COLO668 (cell line): ENCODE measurements around the gene PPM1K.
"Not testable (repeated sequence)": the region's sequence is repeated elsewhere in the genome, so short reads cannot be mapped to it uniquely, and the experiment has no call there.

Source experiments
- DNase-seq: peaks from one replicate; lab custom pipeline; 2025; ENCODE audit not compliant: unreplicated experiment; lab: John Stamatoyannopoulos, UW

The PPM1K gene

DNA sequence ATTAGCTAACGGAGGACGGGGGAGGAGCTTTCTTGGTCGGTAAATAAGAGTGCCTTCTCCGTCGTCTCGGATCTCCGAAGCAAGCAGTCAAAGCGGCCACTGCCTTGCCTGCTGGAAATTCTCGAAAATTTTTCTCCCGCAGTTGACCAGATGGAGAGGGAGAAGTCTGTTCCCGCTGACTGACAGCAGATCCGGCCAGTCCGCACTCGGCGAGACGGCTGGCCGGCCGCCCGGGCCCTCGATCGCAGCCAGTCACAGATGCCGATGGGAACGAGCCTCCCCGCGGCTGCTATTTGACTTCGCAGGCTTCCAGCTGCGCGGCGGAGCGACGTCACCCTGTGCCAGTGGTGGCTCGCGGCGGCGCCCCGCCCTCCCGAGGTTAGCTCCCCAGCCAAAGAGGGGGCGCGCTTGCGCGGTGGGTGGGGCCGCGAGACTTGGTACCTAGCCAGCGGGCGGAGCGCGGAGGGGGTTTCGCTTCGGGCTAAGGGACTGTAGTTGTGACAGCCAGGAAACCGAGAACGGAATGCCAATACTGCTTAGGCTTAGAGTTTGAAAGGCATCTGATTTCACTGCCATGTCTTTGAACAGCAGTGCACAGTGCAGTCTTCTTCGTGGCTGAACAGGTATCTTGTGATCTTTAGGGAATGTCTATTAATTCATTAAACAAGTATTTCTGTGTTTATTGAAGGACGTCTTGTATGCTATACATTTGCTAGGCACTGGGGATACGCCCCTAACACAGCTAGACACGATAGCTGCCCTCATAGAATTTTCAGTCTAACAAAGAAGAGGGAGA, at the start of gene PPM1K:
TSS of gene PPM1K (minus strand) at position 123 of the 796 bp plus-strand sequence. CDS start 5,978 bp downstream, outside the sequence.
- DNase-seq, result peak; percentile 99

DNA sequence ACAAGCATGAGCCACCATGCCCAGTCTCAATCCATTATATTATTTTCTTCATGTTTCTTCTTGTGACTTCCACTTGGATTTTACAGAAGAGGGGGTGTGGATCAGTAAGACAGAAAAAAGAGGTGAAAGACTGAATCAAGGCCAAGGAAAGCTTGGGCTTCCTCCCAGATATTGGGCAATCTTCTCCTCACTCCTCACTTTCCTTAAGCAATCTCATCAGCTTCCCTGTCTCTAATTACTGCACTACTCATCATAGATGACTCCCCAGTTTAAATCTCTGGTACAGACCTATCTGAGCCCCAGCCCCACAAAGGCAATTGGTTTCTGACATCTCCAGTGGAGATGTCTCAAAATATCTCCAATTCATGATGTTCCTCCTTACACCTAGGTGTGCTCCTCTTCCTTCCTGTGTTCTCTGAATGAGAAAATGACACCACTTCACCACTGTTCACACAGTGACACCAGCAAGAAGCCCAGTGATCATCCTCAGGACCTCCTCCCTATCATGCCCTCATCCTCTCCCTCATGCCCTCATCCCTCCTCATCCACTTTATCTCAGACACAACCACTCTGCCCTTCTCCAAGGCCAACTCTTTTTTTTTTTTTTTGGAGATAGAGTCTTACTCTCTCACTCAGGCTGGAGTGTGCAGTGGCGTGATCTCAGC, 49.5 kb upstream of the PPM1K start:
- no peak for DNase-seq

DNA sequence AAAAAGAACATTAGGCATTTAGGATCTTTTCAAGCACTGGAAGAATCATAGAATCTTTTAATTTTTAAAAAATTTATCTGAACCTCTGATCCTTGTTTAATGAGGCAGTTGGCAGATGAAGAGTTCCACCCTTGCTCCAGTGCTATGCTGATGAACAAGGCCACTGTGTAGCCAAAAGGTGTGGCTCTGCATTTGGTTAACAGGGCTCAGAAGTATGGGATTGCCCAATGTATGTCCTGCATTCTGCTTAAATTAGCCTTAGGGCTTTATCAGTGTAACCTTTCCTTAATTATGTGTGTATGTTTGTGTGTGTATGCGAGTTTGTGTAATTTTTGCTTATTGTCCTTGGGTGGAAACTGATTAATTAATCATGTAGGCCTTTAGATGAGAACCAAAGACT, 43.3 kb upstream of the PPM1K start:
- no peak for DNase-seq

DNA sequence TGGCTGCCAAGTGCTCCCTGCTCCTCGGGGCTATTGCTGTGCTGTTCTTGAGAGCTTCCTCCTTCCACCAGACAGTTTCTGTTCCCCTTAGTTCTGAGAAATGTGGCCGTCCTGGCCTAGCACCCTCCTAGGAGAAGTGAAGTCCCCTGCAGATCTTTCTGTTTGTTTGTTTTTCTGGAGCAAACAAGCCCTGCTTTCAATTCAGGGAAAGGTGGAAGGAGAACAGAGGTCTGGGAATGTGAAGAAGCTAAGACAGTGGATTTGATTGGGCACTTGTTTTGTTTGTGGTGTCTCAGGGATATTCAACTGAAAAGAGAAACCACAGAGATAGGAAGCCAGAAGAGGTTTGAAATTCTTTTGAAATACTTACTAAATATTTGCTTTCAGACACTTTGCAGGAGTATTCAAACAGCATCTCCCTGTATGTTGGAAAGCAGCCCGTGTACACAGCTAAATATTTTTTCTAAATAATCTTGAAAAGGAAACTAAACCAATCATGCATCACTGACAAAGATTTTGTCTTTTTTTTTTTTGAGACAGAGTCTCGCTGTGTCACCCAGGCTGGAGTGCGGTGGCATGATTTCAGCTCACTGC, 36.5 kb upstream of the PPM1K start:
- no peak for DNase-seq

DNA sequence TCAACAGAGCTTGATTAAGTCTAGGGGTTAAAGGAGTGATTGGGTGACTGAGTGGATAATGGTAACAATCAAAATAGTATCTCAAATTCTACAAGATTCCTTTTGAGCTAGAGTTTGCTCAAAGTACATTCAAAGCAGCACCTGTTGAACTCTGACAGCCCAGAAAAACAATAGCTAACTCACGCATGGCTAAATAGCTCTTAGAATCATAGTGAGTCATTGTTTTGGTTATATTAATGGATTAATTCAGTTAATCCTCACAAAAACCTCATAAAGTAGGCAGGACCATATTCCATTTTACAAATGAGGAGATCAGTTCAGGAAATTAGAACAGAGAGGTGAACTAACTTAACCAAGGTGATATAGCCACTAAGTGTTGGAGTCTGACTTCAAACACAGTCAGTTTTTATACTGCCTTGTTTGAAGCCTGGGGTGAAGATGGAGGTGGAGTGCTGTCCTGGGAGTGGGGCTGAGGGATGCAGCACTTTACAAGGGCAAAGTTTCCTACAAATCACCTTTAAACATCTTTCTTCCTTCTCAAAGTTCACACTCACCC, 35.9 kb upstream of the PPM1K start:
- DNase-seq, result no peak

DNA sequence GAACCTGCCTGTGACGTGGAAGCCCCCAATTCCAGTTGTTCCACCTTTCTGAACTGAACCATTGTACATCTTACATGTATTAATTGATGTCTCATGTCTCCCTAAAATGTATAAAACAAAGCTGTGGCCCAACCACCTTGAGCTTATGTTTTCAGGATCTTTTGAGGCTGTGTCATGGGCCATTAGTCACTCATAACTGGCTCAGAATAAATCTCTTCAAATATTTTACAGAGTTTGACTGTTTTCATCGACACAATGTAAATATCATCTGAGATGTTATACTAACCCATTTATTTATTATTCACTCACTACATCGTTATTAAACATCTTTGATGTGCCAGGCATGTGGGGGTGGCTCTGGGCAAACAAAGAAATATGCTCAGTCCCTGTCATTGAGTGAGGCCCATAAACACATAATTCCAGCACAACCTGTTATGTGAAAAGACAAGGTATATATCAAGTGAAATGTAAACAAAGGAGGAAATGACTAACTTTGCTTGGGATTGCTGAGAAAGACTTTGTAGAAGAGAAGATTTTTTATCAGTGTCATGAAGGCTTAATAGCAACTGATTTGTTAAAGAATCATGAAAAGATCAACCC, 34.5 kb upstream of the PPM1K start:
- DNase-seq, result no peak

DNA sequence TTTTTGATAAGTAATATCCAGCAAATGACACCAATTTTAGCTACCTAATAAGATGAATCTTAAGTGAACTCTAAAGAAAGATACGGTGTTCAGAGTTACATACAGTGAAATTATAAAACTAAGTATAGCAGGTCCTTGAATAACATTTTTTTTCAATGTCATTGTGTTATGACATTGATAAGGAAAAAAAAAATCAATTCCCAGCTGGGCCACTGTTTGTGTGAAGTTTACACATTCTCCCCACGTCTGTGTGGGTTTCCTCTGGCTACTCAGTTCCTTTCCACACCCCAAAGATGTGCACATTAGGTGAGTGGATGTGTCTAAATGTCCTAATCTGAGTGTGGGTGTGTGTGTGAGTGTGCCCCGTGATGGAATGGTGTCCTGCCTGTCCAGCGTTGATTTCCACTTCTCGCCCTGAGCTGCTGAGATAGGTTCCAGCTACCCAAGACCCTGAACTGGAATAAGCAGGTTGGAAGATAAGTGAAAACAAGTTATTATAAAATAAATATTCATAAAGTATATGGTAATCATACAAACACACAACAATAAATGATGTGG, 31.2 kb upstream of the PPM1K start:
- DNase-seq, result no peak

DNA sequence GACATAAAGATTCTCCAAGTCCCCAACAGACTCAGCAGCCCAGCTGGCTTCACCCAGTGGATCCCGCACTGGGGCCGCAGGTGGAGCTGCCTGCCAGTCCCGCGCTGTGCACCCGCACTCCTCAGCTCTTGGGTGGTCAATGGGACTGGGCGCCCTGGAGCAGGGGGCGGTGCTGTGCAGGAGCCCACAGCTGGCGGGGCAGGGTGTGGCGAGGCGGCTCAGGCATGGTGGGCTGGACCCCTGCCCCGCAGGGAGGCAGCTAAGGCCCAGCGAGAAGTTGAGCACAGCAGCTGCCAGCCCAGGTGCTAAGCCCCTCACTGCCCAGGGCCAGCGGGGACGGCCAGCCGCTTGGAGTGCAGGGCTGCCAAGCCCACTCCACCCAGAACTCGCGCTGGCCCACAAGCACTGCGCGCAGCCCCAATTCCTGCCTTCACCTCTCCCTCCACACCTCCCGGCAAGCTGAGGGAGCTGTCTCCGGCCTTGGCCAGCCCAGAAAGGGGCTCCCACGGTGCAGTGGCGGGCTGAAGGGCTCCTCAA, 28.8 kb upstream of the PPM1K start:
- DNase-seq, result not testable (repeated sequence)

DNA sequence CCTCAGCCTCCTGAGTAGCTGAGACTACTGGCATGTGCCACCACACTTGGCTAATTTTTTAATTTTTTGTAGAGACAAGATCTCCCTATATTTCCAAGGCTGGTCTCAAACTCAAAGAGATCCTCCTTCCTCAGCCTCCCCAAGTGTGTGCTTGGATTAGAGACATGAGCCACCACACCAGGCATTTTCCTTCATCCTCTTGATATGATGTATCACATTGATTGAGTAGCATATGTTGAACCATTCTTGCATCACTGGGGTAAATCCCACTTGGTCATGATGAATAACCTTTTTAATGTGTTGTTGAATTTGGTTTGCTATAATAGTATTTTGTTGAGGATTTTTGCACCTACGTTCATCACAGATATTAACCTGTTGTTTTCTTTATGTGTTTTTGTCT, 24.2 kb upstream of the PPM1K start:
- no peak for DNase-seq

DNA sequence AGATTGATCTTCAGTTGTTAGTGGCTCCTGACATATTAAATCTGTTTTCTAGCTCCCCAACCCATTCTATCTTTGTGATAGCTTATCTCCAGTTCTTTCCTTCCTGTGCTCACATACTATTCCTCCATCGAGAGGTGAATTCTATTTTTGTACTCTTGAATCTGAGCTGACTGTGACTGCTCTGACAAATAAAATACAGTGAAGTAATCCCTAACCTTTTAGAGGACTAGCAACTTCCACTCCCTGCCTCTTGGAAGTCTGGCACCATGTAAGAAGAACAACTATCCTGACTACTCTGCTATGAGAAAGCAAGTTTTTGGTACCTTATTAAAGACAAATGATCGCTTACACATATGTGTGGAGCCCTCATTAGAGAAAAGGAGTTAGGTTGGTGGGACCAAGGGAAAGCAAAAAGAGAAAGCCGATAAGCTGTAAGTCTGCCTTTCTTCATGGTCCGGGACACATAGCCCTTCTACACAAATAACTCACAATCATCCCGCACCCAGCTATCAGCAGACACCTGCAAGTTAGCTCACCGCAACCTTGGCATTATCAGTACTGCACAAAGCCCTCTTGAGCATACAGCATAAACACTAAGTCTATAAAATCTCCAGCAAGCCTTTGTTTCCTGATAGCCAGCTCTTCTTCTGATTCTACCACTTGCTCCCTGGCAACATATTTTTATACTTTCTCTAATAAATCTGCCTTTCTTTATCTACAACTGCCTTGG, 13.5 kb upstream of the PPM1K start:
- DNase-seq, result no peak

DNA sequence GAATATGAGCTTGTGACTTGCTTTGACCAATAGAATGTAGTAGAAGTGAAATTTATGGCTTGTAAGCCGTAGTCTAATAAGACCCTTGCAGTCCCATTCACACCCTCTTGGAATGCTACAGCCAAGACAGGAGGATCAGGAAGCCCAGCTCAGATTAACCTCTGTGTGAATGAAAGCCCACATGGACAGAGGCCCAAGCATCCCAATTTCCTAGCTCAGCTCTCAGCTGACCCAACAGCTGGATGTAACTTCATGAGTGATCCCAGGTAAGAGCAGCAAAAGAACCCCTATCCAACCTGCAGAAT, 12.8 kb upstream of the PPM1K start:
- DNase-seq, result no peak

DNA sequence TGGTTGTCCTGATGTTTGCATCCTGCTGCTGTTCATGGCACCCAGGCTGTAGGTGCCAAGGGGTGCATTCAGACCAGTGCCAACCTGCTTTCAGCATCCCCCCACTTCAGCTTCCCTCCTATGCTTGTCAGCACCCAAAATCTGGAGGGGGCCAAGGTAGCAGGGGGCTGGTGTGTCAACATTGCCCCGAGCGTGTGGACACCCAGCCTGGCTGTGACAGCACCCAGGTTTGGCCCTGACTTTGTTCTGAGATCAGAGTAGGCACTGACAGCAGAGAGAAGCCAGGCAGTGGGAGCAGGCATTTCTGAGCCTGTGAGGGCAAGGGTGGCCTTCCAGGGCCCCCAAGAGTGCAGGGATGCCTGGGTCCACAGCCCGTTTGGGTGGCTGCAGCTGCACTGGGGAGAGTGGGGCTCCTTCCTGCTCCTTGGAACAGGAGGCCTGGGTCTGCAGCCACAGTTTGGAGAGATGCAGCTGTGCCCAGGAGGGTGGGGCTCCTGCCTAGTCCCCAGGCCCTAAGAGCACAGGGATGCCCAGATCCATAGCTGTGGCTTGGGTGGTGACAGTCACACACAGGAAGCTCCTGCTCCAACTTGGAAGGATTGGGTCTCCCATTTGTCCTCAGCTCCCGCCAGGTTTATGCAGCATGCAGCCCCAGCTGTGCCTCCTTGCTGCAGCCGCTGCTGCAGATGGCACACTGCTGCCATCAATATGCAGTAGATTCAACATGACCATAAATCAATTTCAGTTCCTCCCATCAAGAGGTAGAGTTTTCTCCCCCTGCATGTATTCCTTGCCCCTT, 12.3 kb upstream of the PPM1K start:
- DNase-seq, result no peak

DNA sequence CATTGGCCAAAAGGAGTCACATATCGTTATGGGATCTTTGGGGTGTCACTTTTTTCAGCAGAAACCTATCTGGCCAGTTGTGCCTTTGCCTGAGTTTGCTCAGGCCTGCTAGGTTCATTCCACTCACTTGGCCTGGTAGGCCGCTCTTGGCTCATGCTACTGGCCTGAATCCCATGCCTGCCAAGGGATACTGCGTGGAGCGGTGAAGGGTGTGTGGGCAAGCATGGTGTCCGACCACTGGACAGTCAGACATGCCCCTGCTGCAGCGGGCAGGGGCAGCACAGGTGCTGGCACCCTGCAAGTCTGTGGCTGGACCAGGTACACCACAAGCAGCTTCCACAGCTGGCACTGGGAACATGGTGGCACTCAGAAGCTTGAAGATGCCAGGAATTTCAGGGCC, 11.3 kb upstream of the PPM1K start:
- DNase-seq, result no peak

DNA sequence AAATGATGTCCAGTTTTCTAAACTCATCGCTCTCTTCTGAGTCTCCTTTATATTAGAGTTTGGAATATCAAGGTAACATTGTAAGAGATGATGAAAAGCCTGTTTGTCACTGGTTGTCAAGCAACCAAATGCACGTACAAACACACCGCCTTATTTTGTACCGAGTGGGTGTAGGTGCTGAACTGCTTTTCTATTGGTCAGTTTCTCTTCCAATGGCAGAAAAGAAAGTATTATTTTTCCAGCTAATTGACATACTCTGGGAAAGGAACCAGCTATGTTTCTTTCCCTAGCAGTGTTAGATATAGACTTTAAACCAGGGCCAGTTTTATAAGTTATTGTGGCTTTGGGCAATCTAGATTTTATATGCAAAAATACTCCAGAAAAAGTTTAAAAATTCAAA, 6.6 kb upstream of the PPM1K start:
- DNase-seq, result no peak

DNA sequence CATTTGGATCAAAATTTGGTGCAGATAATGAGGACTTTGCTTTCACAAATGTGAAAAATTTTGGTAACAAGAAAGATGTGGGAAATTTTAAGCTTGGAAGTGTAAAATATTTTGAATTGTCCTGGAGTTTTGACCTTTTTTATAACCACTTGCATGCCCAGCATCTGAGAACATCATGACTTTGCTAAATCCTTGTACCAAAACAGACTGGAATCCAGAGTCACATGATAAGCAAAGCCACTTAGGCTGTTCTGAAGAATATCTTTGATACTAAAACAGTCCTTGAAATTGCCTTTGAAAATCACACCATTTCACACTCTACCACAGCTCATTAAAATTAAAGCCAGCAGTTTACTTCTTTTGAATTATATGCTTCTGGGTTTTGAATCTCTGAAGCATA, 2.5 kb upstream of the PPM1K start:
- no peak for DNase-seq

DNA sequence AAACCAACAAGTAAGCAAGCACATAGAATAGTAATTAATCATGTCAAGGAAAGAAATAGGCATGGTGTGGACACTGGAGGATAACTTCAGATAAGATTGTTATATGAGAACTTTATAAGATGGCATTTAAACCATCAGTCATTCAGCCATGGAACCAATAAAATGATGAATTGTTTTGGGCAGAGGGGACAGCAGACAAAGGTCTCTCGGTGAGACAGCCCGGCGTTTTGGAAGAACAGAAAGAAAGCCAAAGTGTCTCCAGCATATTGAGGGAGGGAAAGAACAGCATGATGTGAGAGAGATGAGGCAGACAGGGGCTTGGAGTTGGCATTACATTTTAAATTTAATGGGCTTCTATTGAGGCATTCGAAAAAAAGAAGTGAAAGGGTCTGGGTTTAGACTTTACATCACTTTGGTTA, 883 bp upstream of the PPM1K start:
- no peak for DNase-seq

DNA sequence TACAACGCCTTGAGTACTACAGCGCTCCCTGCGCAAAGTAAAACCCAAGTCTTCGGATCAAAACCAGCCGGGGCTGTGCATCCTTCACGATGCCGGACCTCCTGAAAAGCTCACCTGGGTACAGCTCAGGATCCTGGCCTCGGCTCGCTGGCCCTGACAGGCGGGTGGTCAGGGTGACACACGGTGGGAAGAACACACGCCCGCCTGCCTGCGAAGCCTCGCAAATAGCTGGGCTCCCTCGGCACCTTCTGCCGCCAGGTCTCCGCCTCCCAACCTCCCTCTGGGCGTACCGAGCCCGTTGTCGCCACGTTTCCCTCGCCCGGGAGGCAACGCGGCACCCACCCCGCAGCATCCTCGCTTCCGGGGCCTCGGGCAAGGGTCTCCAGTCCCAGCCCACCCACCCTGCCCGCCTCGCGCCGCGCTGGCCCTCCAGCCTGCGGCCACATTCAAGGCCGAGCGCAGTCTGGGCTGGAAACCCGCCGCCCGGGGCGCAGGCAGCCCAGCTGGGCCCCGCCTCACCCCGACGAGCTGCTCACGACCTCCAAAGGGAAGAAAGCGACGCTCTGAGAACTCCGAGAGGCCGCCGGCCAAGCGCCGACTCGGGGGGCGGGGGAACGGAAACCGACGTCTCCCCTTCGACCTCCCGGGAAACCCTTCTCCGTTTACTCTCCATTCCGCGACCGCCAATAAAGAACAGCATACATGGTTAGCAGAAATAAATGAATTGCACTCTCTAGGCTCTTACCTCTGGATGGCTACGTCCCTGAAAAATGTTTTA, 511 bp downstream of the PPM1K start:
- DNase-seq, result peak; percentile 67

DNA sequence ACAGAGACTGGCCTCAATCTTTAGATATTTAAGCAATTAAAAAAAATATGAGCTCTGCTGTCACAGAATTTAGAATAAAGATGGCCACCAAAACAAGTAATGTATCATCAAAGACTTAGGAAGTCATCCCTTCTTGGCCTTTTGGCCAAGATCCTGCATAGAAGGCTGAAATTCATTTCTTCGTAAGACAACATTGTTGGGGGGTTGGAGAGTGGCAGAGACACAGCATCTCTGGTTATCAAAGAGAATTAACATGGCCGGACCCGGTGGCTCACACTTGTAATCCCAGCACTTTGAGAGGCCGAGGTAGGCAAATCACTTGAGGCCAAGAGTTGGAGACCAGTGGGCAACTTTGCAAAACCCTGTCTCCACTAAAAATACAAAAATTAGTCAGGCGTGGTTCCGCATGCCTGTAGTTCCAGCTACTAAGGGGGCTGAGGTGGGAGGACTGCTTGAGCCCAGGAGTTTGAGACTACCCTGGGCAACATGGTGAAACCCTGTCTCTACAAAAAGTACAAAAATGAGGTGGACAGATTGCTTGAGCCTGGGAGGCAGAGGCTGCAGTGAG, 4.0 kb downstream of the PPM1K start:
- DNase-seq, result no peak
